GM04503 (cell line): Measurements from ENCODE around the gene WDTC1.
A peak's percentile ranks its signal among the peaks of the same experiment; 100 is the strongest.

Experiments
- DNase-seq: peaks from one replicate; pipeline ENCODE4 v3.0.0-alpha.2; 2012; ENCODE audit warnings: low read depth

WDTC1 gene

GRCh38 chr1:27301582-27302199, 67.3 kb downstream of the WDTC1 start:
- no peak for DNase-seq

GRCh38 chr1:27302612-27303011, 68.2 kb downstream of the WDTC1 start:
- DNase-seq: no peak

- no peak for DNase-seq
Observed at GRCh38 chr1:27303509-27303908, 69.1 kb downstream of the WDTC1 start.

- no peak for DNase-seq
Observed at GRCh38 chr1:27306071-27306470, 71.6 kb downstream of the WDTC1 start.

GRCh38 chr1:27306892-27307761, 72.7 kb downstream of the WDTC1 start:
- no peak for DNase-seq

GRCh38 chr1:27307874-27308598, 73.6 kb downstream of the WDTC1 start:
- no peak for DNase-seq

GRCh38 chr1:27314169-27314568, 79.7 kb downstream of the WDTC1 start:
- no peak for DNase-seq

GRCh38 chr1:27314737-27315136, 80.3 kb downstream of the WDTC1 start:
- no peak for DNase-seq

- DNase-seq: no peak
Observed at GRCh38 chr1:27316860-27317259, 82.4 kb downstream of the WDTC1 start.

GRCh38 chr1:27318136-27318535, 83.7 kb downstream of the WDTC1 start:
- DNase-seq: no peak

GRCh38 chr1:27318596-27318995, 84.2 kb downstream of the WDTC1 start:
- peak; percentile 34 for DNase-seq

GRCh38 chr1:27321813-27322568, 87.6 kb downstream of the WDTC1 start, which contains the start of gene TMEM222:
Gene TMEM222, plus strand, starts transcription at chr1:27322163. Its CDS starts 35 bp downstream, at chr1:27322198.
- DNase-seq: peak; percentile 76

GRCh38 chr1:27322569-27323240, 88.3 kb downstream of the WDTC1 start:
- DNase-seq: no peak

- no peak for DNase-seq
Observed at GRCh38 chr1:27325286-27325685, 90.9 kb downstream of the WDTC1 start.

GRCh38 chr1:27327964-27328363, 93.5 kb downstream of the WDTC1 start:
- no peak for DNase-seq

GRCh38 chr1:27330786-27331185, 96.4 kb downstream of the WDTC1 start:
- no peak for DNase-seq

GRCh38 chr1:27331426-27331825, 97.0 kb downstream of the WDTC1 start:
- DNase-seq: no peak

- DNase-seq: no peak
Observed at GRCh38 chr1:27331922-27332321, 97.5 kb downstream of the WDTC1 start.

GRCh38 chr1:27332536-27333281, 98.3 kb downstream of the WDTC1 start:
- DNase-seq: no peak

GRCh38 chr1:27333717-27334279, 99.4 kb downstream of the WDTC1 start:
- no peak for DNase-seq
